ENCODE results near the gene ACTRT2.

Gene ACTRT2

DNA sequence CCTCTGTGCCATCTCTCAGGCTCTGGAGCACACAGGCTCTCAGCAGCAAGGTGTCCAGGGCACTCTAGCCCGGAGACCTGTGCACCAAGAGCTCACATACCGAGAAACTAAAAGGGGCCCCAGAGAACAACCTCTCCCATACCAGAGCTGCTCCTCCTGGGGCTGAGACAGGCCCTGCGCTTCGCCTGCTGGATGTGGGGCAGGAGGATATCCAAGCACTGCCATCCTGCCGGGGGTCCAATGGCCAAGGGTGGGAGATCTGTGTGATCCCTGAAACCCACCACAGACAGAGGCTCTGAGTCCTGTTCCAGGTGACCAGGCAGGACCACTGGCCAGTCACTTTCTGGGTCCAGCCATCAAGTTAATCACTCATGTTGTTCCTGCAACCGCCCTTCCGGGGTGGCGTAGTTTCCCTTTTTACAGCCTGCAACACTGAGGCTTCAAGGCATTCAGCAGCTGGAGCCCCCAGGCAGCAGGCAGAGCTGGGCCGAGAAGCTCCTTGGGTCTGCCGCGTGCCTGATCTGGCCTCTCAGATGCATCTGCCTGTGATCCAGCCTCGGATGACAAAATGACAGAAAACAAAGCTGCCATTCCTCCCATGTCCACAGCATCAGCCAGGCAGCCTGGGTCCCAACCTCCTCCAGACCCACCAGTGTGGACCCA is 36.7 kb upstream of the ACTRT2 start:
- no peak for DNase-seq

- no peak for DNase-seq
These were observed 36.2 kb upstream of the ACTRT2 start for GRCh38 chr1:2985067-2985561.

DNA sequence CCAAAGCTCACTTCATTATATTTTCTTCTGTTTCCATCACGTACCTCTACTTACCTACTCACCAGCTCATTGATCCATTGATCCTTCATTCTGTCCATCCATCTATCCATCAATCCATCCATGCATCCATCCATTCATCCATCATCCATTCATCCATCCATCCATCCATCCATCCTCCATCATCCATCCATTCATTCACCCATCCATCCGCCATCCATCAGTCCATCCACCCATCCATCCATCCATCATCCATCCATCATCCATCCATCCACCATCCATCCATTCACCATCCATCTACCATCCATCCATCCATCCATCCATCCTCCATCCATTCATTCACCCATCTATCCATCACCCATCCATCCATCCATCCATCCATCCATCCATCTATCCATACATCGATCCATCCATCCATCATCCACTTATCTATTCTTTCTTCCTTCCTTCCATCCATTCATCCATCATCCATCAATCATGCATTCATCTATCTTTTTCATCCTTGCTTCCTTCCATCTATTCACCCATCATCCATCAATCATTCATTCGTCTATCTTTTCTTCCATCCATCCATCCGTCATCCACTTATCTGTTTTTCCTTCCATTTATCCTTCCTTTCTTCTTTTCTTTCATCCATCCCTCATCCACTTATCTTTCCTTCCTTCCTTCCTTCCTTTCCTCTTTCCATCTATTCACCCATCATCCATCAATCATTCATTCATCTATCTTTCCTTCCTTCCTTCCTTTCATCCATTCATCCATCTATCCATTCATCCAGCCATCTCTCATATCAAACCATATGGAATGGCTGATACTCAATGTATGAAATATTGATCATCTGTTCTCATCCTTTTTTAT is 35.3 kb upstream of the ACTRT2 start:
- DNase-seq: no peak

- DNase-seq: no peak
These were observed 34.5 kb upstream of the ACTRT2 start for GRCh38 chr1:2986549-2987305.

- DNase-seq: no peak
These were observed 33.5 kb upstream of the ACTRT2 start for GRCh38 chr1:2987773-2988172.

- no peak for DNase-seq
These were observed 33.0 kb upstream of the ACTRT2 start for GRCh38 chr1:2988256-2988655.

GRCh38 chr1:2989185-2989584 is 32.1 kb upstream of the ACTRT2 start:
- DNase-seq: no peak

GRCh38 chr1:2989976-2990375 is 31.3 kb upstream of the ACTRT2 start:
- DNase-seq: no peak

- DNase-seq: no peak
These were observed 30.7 kb upstream of the ACTRT2 start for GRCh38 chr1:2990376-2991115.

- DNase-seq: no peak
These were observed 29.3 kb upstream of the ACTRT2 start for GRCh38 chr1:2991753-2992495.

DNA sequence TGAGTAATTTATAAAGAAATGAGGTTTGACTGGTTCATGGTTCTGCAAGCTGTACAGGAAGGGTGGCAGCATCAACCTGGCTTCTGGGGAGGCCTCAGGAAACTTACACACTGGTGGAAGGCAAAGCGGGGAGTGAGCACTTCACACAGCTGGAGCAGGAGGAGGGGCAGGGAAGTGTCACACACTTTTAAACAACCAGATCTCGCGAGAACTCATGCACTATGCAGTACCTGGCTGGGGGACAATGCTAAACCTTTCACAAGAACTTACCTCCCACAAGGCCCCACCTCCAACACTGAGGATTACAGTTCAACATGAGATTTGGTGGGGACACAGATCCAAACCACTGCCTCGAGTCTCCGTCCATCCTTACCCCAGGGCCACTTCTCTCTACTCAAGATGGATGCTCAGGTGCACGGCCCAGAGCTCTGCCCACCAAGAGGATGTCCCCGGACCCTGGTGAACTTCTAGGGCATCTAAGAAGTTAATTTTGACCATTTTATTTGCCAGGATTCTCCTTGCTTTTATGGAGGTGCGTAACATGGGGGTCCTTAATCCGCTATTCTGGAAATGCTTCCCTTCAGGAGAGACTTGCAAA is 22.7 kb upstream of the ACTRT2 start:
- no peak for DNase-seq

DNA sequence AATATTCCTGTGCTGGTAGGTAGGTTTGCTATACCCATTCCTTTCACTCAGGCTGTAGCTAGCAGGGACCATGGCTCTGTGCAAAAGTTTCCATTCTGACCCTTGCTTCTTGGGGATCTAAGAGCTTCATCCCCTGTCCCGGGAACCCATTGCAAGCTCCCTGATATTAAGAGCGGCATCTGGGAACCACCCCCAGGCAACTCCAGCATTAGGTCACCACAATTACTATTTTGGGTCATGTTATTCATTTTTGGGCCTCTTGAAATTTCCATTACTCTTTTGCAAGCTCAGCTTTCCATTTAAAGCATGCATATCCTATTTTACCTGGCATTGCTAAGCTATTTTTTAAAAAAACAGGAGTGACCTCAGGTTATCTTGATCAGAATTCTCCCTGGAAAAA is 22.1 kb upstream of the ACTRT2 start:
- no peak for DNase-seq

- DNase-seq: no peak
These were observed 21.7 kb upstream of the ACTRT2 start for GRCh38 chr1:2999571-2999970.

GRCh38 chr1:3000214-3000613 is 21.1 kb upstream of the ACTRT2 start:
- no peak for DNase-seq

DNA sequence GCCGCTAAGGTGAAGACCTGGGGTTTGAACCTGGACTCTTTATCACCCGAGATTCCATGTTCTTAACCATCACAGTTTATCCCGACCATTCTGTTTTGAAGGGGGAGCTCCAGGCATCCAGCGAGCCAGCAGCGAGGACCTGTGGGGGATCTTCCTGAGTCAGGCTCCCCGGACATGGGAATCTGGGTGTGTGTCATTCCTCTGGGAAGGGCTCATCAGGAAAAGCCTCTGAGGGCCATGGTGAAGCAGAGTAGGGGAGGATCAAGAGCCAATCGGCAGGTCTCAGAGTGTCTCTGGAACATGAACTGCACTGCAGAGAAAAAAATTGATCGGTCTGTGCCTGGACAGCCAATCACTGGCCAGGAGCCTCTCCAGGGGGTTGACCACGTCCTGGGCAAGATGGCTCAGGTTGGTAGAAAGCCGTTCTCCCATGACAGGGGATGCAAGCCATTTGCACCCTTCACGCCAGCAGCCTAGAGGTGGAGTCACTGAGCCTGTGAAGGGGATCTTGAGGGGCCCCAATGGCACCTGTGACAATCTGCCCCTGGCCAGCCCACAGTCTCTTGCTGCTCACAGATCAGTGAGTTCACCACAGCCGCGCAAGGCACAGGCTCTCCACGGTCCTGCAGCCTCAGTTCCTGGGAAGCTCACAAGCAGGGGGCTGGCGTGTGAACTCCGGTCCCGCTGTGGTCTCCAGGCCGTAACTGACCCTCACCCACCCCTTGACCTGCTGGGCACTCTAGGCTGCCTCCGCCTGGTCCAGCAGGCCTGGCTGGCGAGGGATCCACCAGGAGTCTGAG is 20.4 kb upstream of the ACTRT2 start:
- no peak for DNase-seq

DNA sequence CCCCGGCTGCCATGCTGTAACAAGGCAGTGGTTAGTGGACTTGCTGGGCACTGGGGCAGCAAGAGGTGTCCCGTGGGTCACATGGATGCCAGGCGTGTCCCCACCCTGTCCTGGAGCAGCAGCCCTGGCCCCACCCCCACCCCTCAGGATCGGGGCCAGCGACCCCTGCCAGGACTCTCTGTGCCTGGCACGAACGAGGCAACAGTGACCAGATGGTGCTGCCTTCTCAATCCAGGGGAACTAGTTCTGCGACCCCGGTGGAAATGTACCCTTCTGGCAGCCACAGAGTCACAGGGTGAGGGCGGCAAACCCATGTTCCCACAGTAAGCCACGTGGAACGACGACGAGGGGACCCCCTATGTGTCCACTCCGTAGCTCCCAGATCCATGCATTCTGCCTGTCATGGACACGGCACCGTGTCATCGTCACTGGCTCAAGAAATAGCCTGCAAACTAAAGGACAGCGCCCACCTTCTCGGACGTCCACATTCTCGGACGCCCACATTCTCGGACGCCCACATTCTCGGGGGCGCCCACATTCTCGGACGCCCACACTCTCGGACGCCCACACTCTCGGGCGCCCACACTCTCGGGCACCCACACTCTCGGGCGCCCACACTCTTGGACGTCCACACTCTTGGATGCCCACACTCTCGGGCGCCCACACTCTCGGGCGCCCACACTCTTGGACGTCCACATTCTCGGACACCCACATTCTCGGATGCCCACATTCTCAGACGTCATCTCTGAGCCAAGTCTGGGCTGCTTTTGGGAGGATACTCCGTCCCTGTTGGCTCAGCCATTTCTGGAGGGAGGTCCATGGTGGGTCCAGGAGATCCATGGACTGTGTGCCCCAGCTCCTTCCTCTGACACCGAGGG is 19.6 kb upstream of the ACTRT2 start:
- no peak for DNase-seq

DNA sequence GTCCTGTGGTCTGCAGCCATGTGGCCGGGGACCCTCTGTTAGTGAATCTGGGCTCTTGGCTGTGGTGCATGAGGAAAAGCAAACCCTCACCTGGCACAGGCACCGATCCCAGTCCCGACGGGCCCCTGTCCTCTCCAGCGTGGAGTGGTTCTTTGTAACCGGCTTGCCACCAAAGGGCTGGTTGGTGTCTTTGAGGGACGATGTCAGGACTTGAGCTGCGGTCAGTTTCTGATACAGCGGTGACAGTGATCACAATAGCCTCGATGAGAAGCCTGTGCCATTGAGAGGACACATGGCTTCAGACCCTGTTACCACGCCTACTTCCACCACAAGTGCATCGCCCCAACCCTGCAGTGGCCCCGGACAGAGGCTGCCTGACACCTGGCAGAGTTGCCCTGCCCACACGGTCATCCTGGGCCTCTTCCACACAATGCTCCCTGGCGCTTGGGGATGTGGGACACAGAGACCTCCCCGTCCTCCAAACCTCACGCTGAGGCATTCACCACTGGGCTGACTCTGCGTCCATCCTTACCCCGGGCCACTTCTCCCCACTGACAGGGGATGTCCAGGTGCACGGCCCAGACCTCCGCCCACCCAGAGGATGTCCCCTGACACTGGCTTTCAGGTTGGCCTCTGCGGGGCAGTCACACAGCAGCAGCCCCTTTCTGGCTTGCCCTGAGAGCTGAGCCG is 18.8 kb upstream of the ACTRT2 start:
- no peak for DNase-seq

GRCh38 chr1:3003039-3003940 is 18.0 kb upstream of the ACTRT2 start:
- DNase-seq: no peak

All from NCI-H345 (cell line).